Panc1 (cell line): ENCODE measurements around the gene SSH2. TPM values are rescaled to one million over a fixed set of nuclear protein-coding genes. Genes with fewer than 3 reads are reported as not detected.
A peak's percentile ranks its signal among the peaks of the same experiment; 100 is the strongest.

Experiments used
- ATAC-seq: fragments of 200-7000 bp; cut with Tn5 transposase; 2 replicates; pipeline ENCODE4 v1.9.1; 2020; ENCODE audit warnings: mild to moderate bottlenecking, moderate library complexity
- BruUV-seq: library from RNA; stranded (reverse); fragments of 400-500 nt; replicated peaks from 2 replicates; lab custom pipeline; 2021; lab: Mats Ljungman, UMichigan
- CTCF ChIA-PET: fragments of 300-600 bp; sonication (Branson Sonifier 250); formaldehyde crosslinking; loops from one replicate; lab custom pipeline; 2022; ENCODE audit warnings: antibody characterized with exemption; lab: Charles Lee
- POLR2A ChIA-PET: fragments of 300-600 bp; sonication (Branson Sonifier 250); formaldehyde crosslinking; loops from one replicate; lab custom pipeline; 2022; ENCODE audit warnings: antibody characterized with exemption; lab: Charles Lee
- DNase-seq: peaks from one replicate; pipeline ENCODE4 v3.0.0-alpha.2; 2010; ENCODE audit warnings: low read depth, low spot score
- H3K27ac ChIP-seq: 2 replicates; pipeline ENCODE4 v1.5.1; 2011; ENCODE audit warnings: mild to moderate bottlenecking, low read length, inconsistent platforms
- H3K27me3 ChIP-seq: fragments of 200-500 bp; sonication (Bioruptor generic); 2 replicates; pipeline ENCODE4 v1.6.0; 2014; ENCODE audit warnings: low read length, inconsistent platforms; ENCODE audit not compliant: control insufficient read depth, insufficient read depth
- H3K36me3 ChIP-seq: fragments of 200-500 bp; sonication (Bioruptor generic); 2 replicates; pipeline ENCODE4 v1.5.1; 2014; ENCODE audit warnings: inconsistent platforms, mild to moderate bottlenecking, low read length, moderate library complexity; ENCODE audit not compliant: control insufficient read depth, insufficient read depth
- H3K4me1 ChIP-seq: 2 replicates; pipeline ENCODE4 v1.5.1; 2011; ENCODE audit warnings: inconsistent platforms, mild to moderate bottlenecking, low read length, moderate library complexity; ENCODE audit not compliant: control insufficient read depth, insufficient read depth
- H3K4me3 ChIP-seq, 2 experiments: 2 replicates each; pipeline ENCODE4 v1.5.1; 2011 to 2012; ENCODE audit warnings: low read depth in 2 of 2, low read length in 2 of 2, mild to moderate bottlenecking in 2 of 2, inconsistent platforms in 1 of 2, moderate library complexity in 1 of 2
- H3K9me3 ChIP-seq: fragments of 200-500 bp; sonication (Bioruptor generic); 2 replicates; pipeline ENCODE4 v1.5.1; 2014; ENCODE audit warnings: low read depth, mild to moderate bottlenecking, inconsistent platforms, low read length, moderate library complexity; ENCODE audit not compliant: control insufficient read depth, insufficient read depth
- POLR2AphosphoS5 ChIP-seq: IDR thresholded peaks from 2 replicates; pipeline ENCODE4 v1.6.1; 2012; ENCODE audit warnings: mild to moderate bottlenecking, low read depth, low read length, moderate library complexity
- SIN3A ChIP-seq: IDR thresholded peaks from 2 replicates; pipeline ENCODE4 v1.6.1; 2012; ENCODE audit warnings: low read depth, mild to moderate bottlenecking, low read length, moderate library complexity, borderline replicate concordance; ENCODE audit not compliant: insufficient read depth
- TCF7L2 ChIP-seq: IDR thresholded peaks from 2 replicates; pipeline ENCODE4 v1.6.1; 2011; ENCODE audit warnings: mild to moderate bottlenecking, low read depth, low read length, inconsistent platforms
- in situ Hi-C: cut with HindIII; loops from 2 replicates; pipeline ENCODE4 v1.10.0; 2016; ENCODE audit warnings: low sequenced_read_pairs, low pct_unique_long_range_greater_than_20kb
- intact Hi-C: fragments of 100-400 bp; cut with micrococcal nuclease; formaldehyde crosslinking; loops from one replicate; pipeline ENCODE4 v1.10.0; 2022; ENCODE audit not compliant: unreplicated experiment
- total RNA-seq: library from RNA; stranded (reverse); gene quantifications from one replicate; pipeline ENCODE4 v1.2.1, GENCODE V29; 2021; ENCODE audit not compliant: unreplicated experiment
- TF ChIP-seq, protein P1 (sequence below): fragments of 450-650 bp; IDR thresholded peaks from 2 replicates; pipeline ENCODE4 v1.5.1; 2017; ENCODE audit warnings: mild to moderate bottlenecking
- TF ChIP-seq, protein P2 (sequence below), 2 experiments: IDR thresholded peaks; 2 replicates each; pipeline ENCODE4 v1.6.1; 2011 to 2012; ENCODE audit warnings: low read depth in 2 of 2, control low read depth in 1 of 2, low read length in 1 of 2, mild to moderate bottlenecking in 1 of 2, moderate library complexity in 1 of 2; ENCODE audit not compliant: insufficient read depth in 1 of 2

The SSH2 gene
- total RNA-seq, 1 experiment from 2014 or later: 30.6 TPM

DNA sequence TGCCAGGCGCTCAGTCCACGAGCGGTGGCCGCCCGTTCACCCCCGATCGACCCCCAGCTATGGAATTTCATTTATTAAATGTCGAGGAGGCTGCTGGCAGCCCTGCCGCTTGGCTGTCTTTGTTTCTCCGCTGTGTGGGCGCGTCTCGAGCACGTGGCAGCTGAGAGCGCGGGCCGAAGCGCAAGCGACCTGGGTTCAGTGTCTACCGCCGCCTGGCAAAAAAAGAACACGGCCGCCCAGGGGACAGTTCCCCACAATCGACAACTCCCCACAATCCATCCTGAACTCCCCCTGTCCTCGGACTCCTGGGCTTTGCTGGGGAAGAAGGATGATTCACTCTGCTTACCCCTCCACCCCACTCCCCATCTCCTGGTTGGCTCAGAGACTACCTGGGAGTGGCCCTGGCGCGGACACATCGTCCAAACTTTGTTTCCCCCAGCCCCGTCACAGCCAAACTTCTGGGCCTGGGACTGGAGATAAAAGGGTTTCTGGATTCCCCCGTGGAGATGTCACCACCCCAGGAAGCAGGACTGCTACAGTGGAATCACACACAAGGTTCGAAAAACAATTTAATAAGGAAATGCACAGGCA is 338.8 kb downstream of the SSH2 start:
- POLR2A ChIA-PET: interaction anchor here (0.6 to 1.6 kb wide), 5 partner anchors 10 to 344 kb away, joined by 3 to 15 read pairs (median 4); partner anchors contain the start of gene ABHD15
- peak; percentile 52 for ATAC-seq
- in situ Hi-C loops: no loop called here

GRCh38 chr17:29590411-29591145 is 339.4 kb downstream of the SSH2 start:
- ATAC-seq: peak; percentile 11; the same call in 1 of the 2 replicates
- Histone ChIP-seq H3K4me1 (peaks cover 65% of the 10 kb centered on the region), H3K27me3 (no peaks in the 10 kb centered on the region), H3K4me3 (peak overlapping the region; percentile 43 to 58), H3K9me3 (no peaks in the 10 kb centered on the region), H3K27ac (peak overlapping the region; percentile 96), H3K36me3 (peaks cover 5% of the 10 kb centered on the region; the same call in 1 of the 2 replicates)
- no peak for DNase-seq
- ChIA-PET POLR2A (interaction anchor here (0.6 kb wide), 3 partner anchors 16 to 345 kb away, joined by 4 to 9 read pairs (median 6); no protein-coding TSS in a partner anchor), CTCF (interaction anchor here (0.6 to 3.0 kb wide), 9 partner anchors 10 to 298 kb away, joined by 3 to 17 read pairs (median 5); no protein-coding TSS in a partner anchor)
- in situ Hi-C loops: no loop called here
- TF ChIP-seq, protein P1, sequence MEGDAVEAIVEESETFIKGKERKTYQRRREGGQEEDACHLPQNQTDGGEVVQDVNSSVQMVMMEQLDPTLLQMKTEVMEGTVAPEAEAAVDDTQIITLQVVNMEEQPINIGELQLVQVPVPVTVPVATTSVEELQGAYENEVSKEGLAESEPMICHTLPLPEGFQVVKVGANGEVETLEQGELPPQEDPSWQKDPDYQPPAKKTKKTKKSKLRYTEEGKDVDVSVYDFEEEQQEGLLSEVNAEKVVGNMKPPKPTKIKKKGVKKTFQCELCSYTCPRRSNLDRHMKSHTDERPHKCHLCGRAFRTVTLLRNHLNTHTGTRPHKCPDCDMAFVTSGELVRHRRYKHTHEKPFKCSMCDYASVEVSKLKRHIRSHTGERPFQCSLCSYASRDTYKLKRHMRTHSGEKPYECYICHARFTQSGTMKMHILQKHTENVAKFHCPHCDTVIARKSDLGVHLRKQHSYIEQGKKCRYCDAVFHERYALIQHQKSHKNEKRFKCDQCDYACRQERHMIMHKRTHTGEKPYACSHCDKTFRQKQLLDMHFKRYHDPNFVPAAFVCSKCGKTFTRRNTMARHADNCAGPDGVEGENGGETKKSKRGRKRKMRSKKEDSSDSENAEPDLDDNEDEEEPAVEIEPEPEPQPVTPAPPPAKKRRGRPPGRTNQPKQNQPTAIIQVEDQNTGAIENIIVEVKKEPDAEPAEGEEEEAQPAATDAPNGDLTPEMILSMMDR: no peak
- TF ChIP-seq, protein P2, sequence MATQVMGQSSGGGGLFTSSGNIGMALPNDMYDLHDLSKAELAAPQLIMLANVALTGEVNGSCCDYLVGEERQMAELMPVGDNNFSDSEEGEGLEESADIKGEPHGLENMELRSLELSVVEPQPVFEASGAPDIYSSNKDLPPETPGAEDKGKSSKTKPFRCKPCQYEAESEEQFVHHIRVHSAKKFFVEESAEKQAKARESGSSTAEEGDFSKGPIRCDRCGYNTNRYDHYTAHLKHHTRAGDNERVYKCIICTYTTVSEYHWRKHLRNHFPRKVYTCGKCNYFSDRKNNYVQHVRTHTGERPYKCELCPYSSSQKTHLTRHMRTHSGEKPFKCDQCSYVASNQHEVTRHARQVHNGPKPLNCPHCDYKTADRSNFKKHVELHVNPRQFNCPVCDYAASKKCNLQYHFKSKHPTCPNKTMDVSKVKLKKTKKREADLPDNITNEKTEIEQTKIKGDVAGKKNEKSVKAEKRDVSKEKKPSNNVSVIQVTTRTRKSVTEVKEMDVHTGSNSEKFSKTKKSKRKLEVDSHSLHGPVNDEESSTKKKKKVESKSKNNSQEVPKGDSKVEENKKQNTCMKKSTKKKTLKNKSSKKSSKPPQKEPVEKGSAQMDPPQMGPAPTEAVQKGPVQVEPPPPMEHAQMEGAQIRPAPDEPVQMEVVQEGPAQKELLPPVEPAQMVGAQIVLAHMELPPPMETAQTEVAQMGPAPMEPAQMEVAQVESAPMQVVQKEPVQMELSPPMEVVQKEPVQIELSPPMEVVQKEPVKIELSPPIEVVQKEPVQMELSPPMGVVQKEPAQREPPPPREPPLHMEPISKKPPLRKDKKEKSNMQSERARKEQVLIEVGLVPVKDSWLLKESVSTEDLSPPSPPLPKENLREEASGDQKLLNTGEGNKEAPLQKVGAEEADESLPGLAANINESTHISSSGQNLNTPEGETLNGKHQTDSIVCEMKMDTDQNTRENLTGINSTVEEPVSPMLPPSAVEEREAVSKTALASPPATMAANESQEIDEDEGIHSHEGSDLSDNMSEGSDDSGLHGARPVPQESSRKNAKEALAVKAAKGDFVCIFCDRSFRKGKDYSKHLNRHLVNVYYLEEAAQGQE (IDR thresholded peaks at IDR 0.05; ENCODE audit: insufficient read depth in 1 of 2, low read depth in 2 of 2, low read length in 1 of 2): no peak
- no peak for TF ChIP-seq SIN3A
- TF ChIP-seq TCF7L2: no peak
- no peak for TF ChIP-seq POLR2AphosphoS5
- intact Hi-C loops: no loop called here
- BruUV-seq: no TSS peak

More for the DNA sequence above, 338.8 kb downstream of the SSH2 start:
- H3K9me3 ChIP-seq: no peaks in the 10 kb centered on the region
- intact Hi-C loops: no loop called here
- DNase-seq: no peak
- H3K4me1 ChIP-seq: peaks cover 65% of the 10 kb centered on the region
- peak overlapping the region; percentile 96 for H3K27ac ChIP-seq
- H3K36me3 ChIP-seq: peaks cover 5% of the 10 kb centered on the region; the same call in 1 of the 2 replicates
- CTCF ChIA-PET: interaction anchor here (0.6 to 3.0 kb wide), 11 partner anchors 10 to 299 kb away, joined by 3 to 17 read pairs (median 5); no protein-coding TSS in a partner anchor
- BruUV-seq: no TSS peak
- TF ChIP-seq TCF7L2 (peak; percentile 79), SIN3A (peak; percentile 93; the same call in 1 of the 2 replicates)
- TF ChIP-seq, protein P1: no peak
- H3K4me3 ChIP-seq: peak overlapping the region; percentile 43 to 58
- H3K27me3 ChIP-seq: no peaks in the 10 kb centered on the region
